ENCODE measurements around the gene F7.

DNA sequence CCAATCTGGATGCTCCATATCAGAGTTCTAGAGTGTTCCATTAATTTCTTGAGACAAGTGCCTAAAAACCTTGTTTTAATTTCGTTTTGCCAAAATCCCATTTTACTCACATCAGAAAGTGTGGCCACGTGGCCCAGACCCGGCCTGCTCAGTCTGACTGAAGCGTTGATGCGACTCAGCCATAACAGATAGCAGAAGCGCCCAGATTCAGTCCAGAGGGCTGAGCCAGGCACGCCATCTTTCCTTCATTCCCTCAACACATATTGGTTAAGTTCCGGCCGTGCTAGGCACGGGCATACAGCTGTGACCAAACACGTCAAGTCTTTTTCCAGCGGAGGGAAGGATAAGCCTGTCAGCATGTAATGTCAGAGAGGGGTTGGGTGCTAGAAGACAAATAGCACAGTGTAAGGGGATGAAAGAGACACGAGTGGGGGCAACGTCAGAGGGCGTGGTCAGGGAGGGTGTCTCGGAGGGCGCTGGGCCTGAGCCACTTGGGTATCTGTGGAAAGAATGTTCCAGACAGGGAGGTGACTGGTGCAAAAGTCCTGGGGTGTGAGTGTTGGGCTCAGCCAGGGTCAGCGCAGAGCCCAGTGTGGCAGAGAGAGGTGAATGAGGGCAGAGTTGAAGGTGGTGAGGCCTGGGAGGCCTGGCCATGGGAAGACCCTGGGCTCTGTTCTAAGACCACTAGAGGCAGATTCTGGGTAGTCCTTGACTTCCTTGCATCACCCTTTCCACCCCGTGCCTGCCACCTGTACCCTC is 20.1 kb downstream of the F7 start:
- no peak for TF ChIP-seq CTCF (conservative IDR thresholded peaks at IDR 0.05 in 1 of 2, IDR thresholded peaks at IDR 0.05 in 1 of 2; ENCODE audit: low read depth in 1 of 2, low read length in 2 of 2)
- no peak for TF ChIP-seq EZH2 (IDR thresholded peaks at IDR 0.05; ENCODE audit: low read length, missing control alignments)

Measured in fibroblast of lung (primary cell).